Left renal pelvis (tissue), 4 donors: ENCODE data around the gene CCL13. TPM values are rescaled to one million over a fixed set of nuclear protein-coding genes. Genes with fewer than 3 reads are reported as not detected.

ENCODE experiments used
- polyA plus RNA-seq, 4 donors: library from polyadenylated mRNA; unstranded; fragments of 120-200 nt; gene quantifications; one replicate each; pipeline ENCODE4 v1.2.1, GENCODE V29; 2013; ENCODE audit not compliant: insufficient read length in 4 of 4

The CCL13 gene
- polyA plus RNA-seq, 4 donors, result 0.24 to 4.0 TPM; not detected in 2

Other genes starting within 250 kb of the CCL13 start
- gene CCL2, start 101.2 kb upstream of the CCL13 start, polyA plus RNA-seq, result 10 to 100 TPM; 14.2 to 95.7 (median 20.2) TPM
- not detected for gene CCL7, start 86.3 kb upstream of the CCL13 start, polyA plus RNA-seq
- gene CCL11, start 70.7 kb upstream of the CCL13 start, polyA plus RNA-seq, result 1 to 10 TPM in 1 of 4 donors, under 1 TPM in 3; 0.60 to 1.4 (median 0.96) TPM
- 1 to 10 TPM in 1 of 4 donors, under 1 TPM in 2, not detected in 1; 0.20 to 4.2 (median 0.39) TPM for gene CCL8, start 37.0 kb upstream of the CCL13 start, polyA plus RNA-seq
- not detected for gene CCL1, start 6.8 kb downstream of the CCL13 start, polyA plus RNA-seq
- gene TMEM132E, start 223.1 kb downstream of the CCL13 start, polyA plus RNA-seq, result 1 to 10 TPM; 2.2 to 4.6 (median 3.4) TPM